Skeletal muscle satellite cell (primary cell): ENCODE measurements around the gene APOL1.
"Not testable (repeated sequence)": the region's sequence is repeated elsewhere in the genome, so short reads cannot be mapped to it uniquely, and the experiment has no call there.

Experiments used
- H3K27me3 ChIP-seq: 2 replicates; pipeline ENCODE4 v1.7.0; 2013; ENCODE audit warnings: low read length; ENCODE audit not compliant: control insufficient read depth, insufficient read depth
- H3K36me3 ChIP-seq: 2 replicates; pipeline ENCODE4 v1.7.0; 2013; ENCODE audit warnings: mild to moderate bottlenecking, control low read depth, low read length; ENCODE audit not compliant: insufficient read depth
- H3K4me1 ChIP-seq: 2 replicates; pipeline ENCODE4 v1.7.0; 2013; ENCODE audit warnings: low read length; ENCODE audit not compliant: control insufficient read depth, insufficient read depth
- H3K4me2 ChIP-seq: 2 replicates; pipeline ENCODE4 v1.7.0; 2013; ENCODE audit warnings: mild to moderate bottlenecking, low read length
- H3K4me3 ChIP-seq: 2 replicates; pipeline ENCODE4 v1.7.0; 2013; ENCODE audit warnings: low read length
- H3K9ac ChIP-seq: 2 replicates; pipeline ENCODE4 v1.7.0; 2013; ENCODE audit warnings: mild to moderate bottlenecking, low read depth, low read length, moderate library complexity
- H3K9me3 ChIP-seq: replicated peaks from 2 replicates; pipeline ENCODE4 v1.7.0; 2013; ENCODE audit warnings: mild to moderate bottlenecking, control low read depth, low read length

The APOL1 gene

DNA sequence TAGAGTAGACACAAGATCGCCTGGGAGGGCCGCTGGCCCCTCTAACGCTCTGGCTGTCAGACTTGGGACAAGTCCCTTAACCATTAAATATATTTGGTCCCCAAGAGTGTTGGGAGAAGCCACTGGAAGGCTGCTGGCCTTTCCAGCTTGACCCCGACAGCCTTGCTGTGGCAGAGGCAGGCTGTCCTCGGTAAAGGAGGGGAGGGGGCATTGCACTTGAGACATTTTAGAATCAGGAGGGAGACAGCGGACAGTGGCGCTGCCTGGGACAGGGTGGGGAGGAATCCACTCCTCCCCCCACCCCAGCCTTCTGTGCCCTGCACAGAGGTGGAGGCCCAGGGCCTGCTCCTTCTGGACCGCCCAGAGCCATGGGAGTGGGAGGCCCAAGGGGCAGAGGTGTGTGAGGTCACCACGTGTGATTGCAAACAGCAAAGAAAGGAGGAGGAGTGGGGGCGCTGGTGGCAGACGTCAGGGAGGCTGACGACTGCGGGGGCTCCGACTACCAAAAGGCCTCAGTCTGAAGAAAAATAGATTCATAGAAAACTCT, 28.9 kb downstream of the APOL1 start:
- Histone ChIP-seq H3K4me1 (peaks cover 10% of the 10 kb centered on the region), H3K9ac (no peak overlapping the region), H3K36me3 (peaks cover 73% of the 10 kb centered on the region), H3K9me3 (no peaks in the 10 kb centered on the region), H3K27me3 (no peaks in the 10 kb centered on the region), H3K4me2 (no peak overlapping the region), H3K4me3 (no peak overlapping the region)

DNA sequence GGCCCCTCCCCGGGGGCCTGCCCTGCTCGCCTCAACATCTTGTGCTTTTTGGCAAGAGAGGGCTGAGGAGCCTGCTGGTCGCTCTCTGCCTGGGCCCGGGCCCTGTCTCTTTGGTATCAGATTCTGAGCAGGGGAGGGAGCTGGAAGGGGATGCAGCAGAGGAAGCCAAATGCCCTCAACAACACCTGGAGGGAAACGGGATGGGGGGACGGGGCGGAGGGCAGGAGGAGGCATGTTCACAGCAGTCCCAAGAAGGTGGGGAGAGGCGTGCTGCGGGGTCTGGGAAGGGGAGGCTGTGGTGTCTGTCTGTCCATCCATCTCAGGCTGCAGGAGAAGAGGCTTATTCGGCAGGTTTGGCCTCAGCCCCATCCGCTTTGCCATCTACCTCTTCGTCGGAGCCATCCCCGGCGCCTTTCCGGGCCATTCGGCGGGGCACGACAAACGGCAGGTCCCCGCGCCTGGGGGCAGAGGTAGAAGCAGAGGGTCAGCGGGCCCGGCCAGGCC, 29.4 kb downstream of the APOL1 start:
- H3K36me3 ChIP-seq = peaks cover 78% of the 10 kb centered on the region
- no peaks in the 10 kb centered on the region for H3K9me3 ChIP-seq
- no peak overlapping the region for H3K4me3 ChIP-seq
- no peaks in the 10 kb centered on the region for H3K27me3 ChIP-seq
- H3K4me2 ChIP-seq = no peak overlapping the region
- no peak overlapping the region for H3K9ac ChIP-seq
- H3K4me1 ChIP-seq = peaks cover 12% of the 10 kb centered on the region

DNA sequence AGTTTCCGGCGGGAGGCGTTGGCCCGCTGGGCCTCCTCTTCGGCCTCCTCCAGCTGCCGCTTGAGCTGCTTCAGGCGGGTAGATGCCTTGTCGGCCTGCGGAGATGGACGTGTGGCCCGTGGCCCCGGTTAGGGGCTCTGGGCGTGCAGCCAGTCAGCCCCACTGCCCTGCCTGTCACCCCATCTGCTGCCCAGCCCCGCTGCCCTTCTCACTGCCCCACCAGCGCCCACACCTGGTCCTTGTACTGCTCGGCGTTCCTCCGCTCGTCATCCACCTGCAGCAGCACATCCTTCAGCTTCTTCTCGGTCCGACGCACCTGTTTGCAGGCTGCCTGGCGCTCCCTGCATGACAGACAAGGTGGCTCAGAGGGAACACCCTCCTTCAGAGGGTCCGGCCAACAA, 31.2 kb downstream of the APOL1 start:
- no peak overlapping the region for H3K9ac ChIP-seq
- H3K9me3 ChIP-seq = no peaks in the 10 kb centered on the region
- no peak overlapping the region for H3K4me3 ChIP-seq
- peaks cover 92% of the 10 kb centered on the region for H3K36me3 ChIP-seq
- peaks cover 12% of the 10 kb centered on the region for H3K4me1 ChIP-seq
- H3K4me2 ChIP-seq = no peak overlapping the region
- H3K27me3 ChIP-seq = no peaks in the 10 kb centered on the region

DNA sequence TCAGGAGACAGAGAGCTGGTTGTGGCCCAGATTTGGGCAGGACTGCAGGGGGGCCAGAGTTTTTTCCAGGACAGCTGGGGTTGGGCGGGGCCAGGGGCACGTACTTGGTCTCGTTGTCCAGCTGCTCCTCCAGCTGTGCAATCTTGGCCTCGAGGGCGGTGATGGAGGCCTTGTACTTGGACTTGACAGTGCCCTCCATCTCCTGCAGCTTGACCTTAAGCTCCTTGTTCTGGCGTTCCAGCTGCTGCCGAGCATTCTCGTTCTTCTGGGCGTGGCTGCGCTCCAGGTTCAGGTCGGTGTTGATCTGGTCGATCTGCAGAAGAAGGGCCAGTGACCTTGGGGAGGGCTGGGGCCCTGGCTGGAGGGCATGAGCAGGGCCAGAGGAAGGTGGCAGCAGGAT, 32.1 kb downstream of the APOL1 start:
- H3K27me3 ChIP-seq = no peaks in the 10 kb centered on the region
- H3K4me2 ChIP-seq = no peak overlapping the region
- H3K9me3 ChIP-seq = no peaks in the 10 kb centered on the region
- peaks cover 92% of the 10 kb centered on the region for H3K36me3 ChIP-seq
- peaks cover 12% of the 10 kb centered on the region for H3K4me1 ChIP-seq
- H3K4me3 ChIP-seq = no peak overlapping the region
- H3K9ac ChIP-seq = no peak overlapping the region

DNA sequence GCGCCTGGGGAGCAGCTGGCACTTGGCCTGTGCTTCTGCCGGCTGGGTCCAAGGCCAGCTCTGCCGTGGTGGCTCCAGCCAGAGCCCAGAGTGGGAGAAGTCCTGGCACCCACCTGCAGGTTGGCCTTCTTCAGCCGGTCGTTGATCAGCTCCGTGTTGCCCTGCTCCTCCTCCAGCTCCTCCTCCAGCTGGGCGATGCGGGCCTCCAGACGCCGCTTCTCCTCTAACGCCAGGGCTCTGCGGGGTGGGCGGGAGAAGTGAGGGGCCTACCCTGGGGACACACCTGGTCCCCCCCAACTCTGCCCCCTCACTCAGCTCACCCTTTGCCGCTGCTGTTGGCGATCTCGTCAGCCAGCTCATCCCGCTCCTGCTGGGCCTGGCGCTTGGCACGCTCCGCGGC, 32.6 kb downstream of the APOL1 start:
- Histone ChIP-seq H3K4me1 (peaks cover 12% of the 10 kb centered on the region), H3K4me2 (no peak overlapping the region), H3K36me3 (peaks cover 87% of the 10 kb centered on the region), H3K27me3 (no peaks in the 10 kb centered on the region), H3K4me3 (no peak overlapping the region), H3K9ac (no peak overlapping the region), H3K9me3 (no peaks in the 10 kb centered on the region)

DNA sequence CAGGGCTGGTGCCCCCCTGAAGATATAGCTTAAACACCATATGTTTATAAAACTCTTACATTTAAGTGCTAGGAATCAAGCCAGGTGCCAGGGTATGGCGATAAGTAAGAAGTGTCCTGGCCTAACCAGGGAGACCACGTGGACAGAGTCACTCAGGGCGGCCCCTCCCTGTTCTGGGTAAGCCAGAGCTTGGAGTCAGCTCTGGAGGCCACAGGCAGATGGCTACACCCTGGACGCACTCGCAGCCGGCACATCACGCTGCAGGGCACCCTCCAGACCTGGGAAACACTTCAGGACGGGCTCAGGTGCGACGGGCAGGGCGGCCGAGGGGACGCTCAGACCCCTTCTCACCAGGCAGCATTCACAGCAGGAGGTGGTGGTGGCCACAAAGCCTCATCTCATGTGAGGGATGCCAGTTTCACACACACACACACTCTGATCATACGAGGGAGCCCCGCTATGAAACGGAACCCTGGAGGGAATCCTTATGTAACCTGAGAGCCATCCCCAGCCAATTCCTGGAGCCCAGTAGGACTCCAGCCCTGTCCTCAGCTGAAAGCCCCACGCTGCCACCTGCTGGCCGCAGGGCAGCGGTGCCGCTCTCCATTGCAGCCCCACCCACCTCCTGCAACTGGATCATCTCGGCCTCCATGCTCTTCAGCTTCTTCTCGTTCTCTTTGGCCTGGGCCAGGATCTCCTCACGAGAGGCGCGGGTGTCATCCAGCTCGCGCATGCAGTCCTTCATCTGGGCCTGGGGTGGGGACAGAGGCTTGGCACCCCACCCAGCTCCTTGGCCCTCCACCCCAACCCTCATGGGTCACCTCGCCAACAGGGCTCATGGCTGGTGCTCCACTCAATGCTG, 33.4 kb downstream of the APOL1 start:
- Histone ChIP-seq H3K4me3 (no peak overlapping the region), H3K4me2 (no peak overlapping the region), H3K27me3 (no peaks in the 10 kb centered on the region), H3K4me1 (peaks cover 12% of the 10 kb centered on the region), H3K9ac (no peak overlapping the region), H3K36me3 (peaks cover 81% of the 10 kb centered on the region), H3K9me3 (no peaks in the 10 kb centered on the region)

DNA sequence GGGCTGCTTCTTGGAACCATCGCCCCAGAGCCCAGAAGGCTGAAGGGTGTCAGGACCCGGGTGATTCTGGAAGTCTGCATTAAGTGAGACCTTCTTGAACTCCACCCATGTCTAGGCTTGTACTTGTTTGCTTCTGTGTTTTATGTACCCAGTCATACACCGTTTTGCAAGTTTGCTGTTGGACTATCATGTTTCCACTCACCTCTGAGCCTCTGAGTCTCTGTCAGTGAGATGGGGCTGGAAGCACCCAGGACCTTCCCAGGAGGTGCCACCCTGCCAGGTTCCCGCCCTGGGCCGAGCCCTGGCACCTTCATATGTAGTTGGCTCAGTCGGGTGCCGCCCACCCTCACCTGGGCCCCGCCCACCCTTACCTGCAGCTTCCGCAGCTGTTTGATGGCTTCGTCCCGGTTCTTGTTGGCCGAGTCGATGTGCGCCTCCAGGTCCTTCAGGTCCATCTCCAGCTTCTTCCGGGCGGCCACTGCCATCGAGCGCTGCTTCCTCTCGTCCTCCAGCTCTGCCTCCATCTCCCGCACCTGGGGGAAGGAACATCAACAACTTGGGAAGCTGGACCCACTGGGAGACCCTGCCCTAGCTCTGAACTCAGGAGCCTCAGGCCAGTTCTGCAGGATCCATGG, 35.1 kb downstream of the APOL1 start:
- Histone ChIP-seq H3K27me3 (no peaks in the 10 kb centered on the region), H3K36me3 (peaks cover 80% of the 10 kb centered on the region), H3K4me1 (peaks cover 12% of the 10 kb centered on the region), H3K4me3 (no peak overlapping the region), H3K9ac (no peak overlapping the region), H3K9me3 (no peaks in the 10 kb centered on the region), H3K4me2 (no peak overlapping the region)

DNA sequence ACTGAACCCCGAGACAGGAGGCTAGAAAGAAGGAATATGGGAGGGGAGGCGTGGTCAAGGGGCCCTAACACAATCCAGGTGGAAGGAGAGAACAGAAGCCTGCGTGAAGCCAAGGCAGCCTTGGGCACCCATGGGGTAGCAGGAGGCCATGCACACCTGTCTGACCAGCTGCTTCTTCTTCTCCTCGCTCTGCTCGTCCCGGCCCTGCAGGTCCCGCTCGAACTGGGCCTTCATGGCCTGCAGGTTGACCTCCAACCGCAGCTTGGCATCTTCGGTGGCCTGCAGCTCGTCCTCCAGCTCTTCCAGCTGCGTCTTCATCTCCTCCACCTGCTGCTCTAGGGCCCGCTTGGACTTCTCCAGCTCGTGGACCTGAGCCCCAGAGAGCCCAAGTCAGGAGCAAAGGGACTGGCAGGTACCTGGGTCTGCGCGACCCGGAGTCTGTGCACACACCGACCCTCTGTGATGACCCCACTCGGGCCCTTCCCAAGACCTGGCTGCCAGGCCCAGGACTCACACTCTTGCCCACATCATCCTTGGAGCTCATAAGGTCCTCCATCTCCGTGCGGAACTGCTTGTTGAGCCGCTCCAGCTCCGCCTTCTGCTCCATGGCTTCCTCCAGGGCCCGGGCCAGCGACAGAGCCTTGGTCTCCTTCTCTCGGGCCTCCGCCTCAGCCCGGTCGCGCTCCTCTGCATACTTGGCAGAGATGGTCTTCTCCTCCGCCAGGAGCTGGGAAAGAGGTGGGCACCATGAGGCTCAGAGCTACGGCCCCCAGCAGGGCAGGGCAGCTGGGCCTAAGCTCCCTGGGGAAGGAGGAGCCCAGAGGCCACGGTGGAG, 35.9 kb downstream of the APOL1 start:
- no peak overlapping the region for H3K9ac ChIP-seq
- H3K4me3 ChIP-seq = no peak overlapping the region
- H3K4me1 ChIP-seq = peaks cover 12% of the 10 kb centered on the region
- no peaks in the 10 kb centered on the region for H3K27me3 ChIP-seq
- H3K36me3 ChIP-seq = peaks cover 83% of the 10 kb centered on the region
- H3K4me2 ChIP-seq = no peak overlapping the region
- no peaks in the 10 kb centered on the region for H3K9me3 ChIP-seq

DNA sequence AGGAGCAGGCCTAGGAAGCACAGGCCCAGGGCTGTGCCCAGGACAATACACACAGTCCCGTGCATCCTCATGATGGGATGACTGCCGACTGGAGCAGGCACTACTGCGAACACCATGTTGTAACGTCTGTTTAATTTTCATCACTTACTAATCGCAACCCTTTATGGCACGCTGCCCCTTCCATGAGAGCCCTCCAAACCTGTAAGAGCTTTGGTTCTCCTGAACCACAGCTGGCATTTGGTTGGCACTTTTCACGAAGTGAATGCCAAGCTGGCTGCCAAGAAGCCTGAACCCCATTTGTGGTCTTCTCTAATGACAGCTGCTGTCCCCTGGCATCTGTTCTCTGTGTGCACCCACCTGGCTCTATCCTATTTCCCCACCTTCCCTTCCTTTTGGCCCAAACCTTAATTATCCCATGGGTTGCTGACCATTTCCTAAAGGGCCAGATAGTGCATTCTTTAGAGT, 36.5 kb downstream of the APOL1 start:
- H3K36me3 ChIP-seq = peaks cover 83% of the 10 kb centered on the region
- no peak overlapping the region for H3K4me2 ChIP-seq
- no peak overlapping the region for H3K4me3 ChIP-seq
- no peaks in the 10 kb centered on the region for H3K27me3 ChIP-seq
- peaks cover 12% of the 10 kb centered on the region for H3K4me1 ChIP-seq
- no peaks in the 10 kb centered on the region for H3K9me3 ChIP-seq
- no peak overlapping the region for H3K9ac ChIP-seq

DNA sequence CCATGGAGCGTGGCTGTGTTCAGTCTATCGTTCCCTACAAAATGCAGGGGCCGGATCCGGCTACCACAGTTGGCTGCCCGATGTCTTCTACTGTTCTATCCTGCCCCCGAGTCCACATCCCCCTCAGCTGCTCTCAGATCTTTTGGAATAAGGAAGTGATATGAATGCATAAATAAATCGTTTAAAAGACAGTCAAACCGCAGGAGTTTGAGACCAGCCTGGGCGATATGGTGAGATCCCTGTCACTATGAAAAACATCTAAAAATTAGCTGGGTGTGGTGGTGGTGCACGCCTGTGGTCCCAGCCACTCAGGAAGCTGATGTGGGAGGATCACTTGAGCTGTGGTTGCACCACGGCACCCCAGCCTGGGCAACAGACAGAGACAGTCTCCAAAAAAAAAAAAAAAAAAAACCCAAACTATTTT, 37.0 kb downstream of the APOL1 start:
- Histone ChIP-seq H3K4me1 (peaks cover 12% of the 10 kb centered on the region), H3K36me3 (peaks cover 83% of the 10 kb centered on the region)
- not testable (repeated sequence) for H3K9me3 ChIP-seq, H3K4me2 ChIP-seq, H3K27me3 ChIP-seq, H3K4me3 ChIP-seq, H3K9ac ChIP-seq
